ENCODE data around the gene MUC6. TPM values are rescaled to one million over a fixed set of nuclear protein-coding genes. Genes with fewer than 3 reads are reported as not detected.

The MUC6 gene
- total and polyA plus RNA-seq, 2 of the 8 experiments (the other 6 are each of a cell fraction or from before 2014, with no cell fraction given): not detected

GRCh38 chr11:1067812-1068496 is 31.4 kb upstream of the MUC6 start:
- Histone ChIP-seq H3K9ac (replicated peaks in 1 of 4; ENCODE audit: extremely low read depth in 1 of 4, low read depth in 3 of 4, low read length in 3 of 4) (no peak overlapping the region), H3K23me2 (ENCODE audit: low read depth, low read length) (peaks cover 6% of the 10 kb centered on the region; the same call in 1 of the 2 replicates), H3K18ac (ENCODE audit: extremely low read depth, low read length) (no peak overlapping the region), H3K79me1 (ENCODE audit: low read depth, low read length) (no peaks in the 10 kb centered on the region), H3K27me3 (replicated peaks in 1 of 4; ENCODE audit: control insufficient read depth in 3 of 4, extremely low read depth in 1 of 4, insufficient read depth in 3 of 4, low read length in 3 of 4) (peaks cover 0 to 2% (median 0%) of the 10 kb centered on the region in 4 experiments; a peak in 1 of 7 replicates), H3K27ac (ENCODE audit: low read depth, low read length) (no peak overlapping the region), H2AFZ (ENCODE audit: low read length) (no peak overlapping the region), H2BK120ac (replicated peaks; ENCODE audit: low read depth, low read length) (no peak overlapping the region), H4K91ac (replicated peaks; ENCODE audit: insufficient read length, low read length) (no peak overlapping the region), H3K23ac (ENCODE audit: insufficient read length) (no peak overlapping the region), H3K14ac (ENCODE audit: insufficient read length) (no peak overlapping the region), H3K4me2 (ENCODE audit: insufficient read depth in 1 of 2, low read depth in 2 of 2, low read length in 2 of 2) (no peak overlapping the region), H4K5ac (ENCODE audit: insufficient read length, low read depth, low read length) (no peak overlapping the region), H2BK5ac (ENCODE audit: low read depth, low read length) (no peak overlapping the region), H3K56ac (replicated peaks; ENCODE audit: insufficient read length, low read depth, low read length) (no peak overlapping the region), H4K20me1 (replicated peaks in 1 of 2; ENCODE audit: control insufficient read depth in 1 of 2, insufficient read depth in 2 of 2, low read length in 2 of 2) (peaks cover 0 to 2% of the 10 kb centered on the region in 2 experiments), H3K4ac (replicated peaks; ENCODE audit: insufficient read length, low read depth, low read length) (no peak overlapping the region), H3K79me2 (ENCODE audit: control insufficient read depth in 1 of 2, insufficient read depth in 2 of 2, low read length in 2 of 2) (no peaks in the 10 kb centered on the region), H2AK5ac (ENCODE audit: low read depth, low read length) (no peak overlapping the region), H2BK20ac (ENCODE audit: low read length) (no peak overlapping the region), H4K8ac (ENCODE audit: extremely low read depth, insufficient read depth, low read length) (no peak overlapping the region), H2BK15ac (ENCODE audit: low read length) (no peak overlapping the region), H3K4me3 (ENCODE audit: extremely low read depth in 1 of 4, insufficient read depth in 2 of 4, low read depth in 3 of 4, low read length in 4 of 4) (no peak overlapping the region), H3K36me3 (ENCODE audit: control insufficient read depth in 2 of 4, insufficient read depth in 4 of 4, low read length in 3 of 4) (no peaks in the 10 kb centered on the region), H3K9me3 (ENCODE audit: insufficient read depth in 2 of 2, low read depth in 1 of 2, low read length in 1 of 2) (no peaks in the 10 kb centered on the region), H3K4me1 (replicated peaks in 1 of 4; ENCODE audit: control insufficient read depth in 3 of 4, insufficient read depth in 4 of 4, low read length in 3 of 4) (no peaks in the 10 kb centered on the region), H2BK12ac (ENCODE audit: low read depth, low read length) (no peak overlapping the region)
- WGBS, 2 experiments (ENCODE audit: extremely low coverage in 1 of 2, insufficient coverage in 1 of 2, insufficient read length in 1 of 2, insufficient replicate concordance in 2 of 2, low coverage in 1 of 2, low lambda C conversion rate in 2 of 2, missing lambda C conversion rate in 1 of 2): 81% methylated on average over 8 of the region's 8 CpGs; no CpG with 5 or more reads in 1 of the 2 experiments
- DNase-seq (ENCODE audit: low read depth in 1 of 2, low spot score in 2 of 2) (no peak), FAIRE-seq (no peak)
- POLR2A ChIA-PET (ENCODE audit: partially characterized antibody): no interaction called here
- CTCF ChIA-PET (ENCODE audit: partially characterized antibody): interaction anchor here (1.0 to 1.2 kb wide), 2 partner anchors 87 to 320 kb away, joined by 3 read pairs; no protein-coding TSS in a partner anchor
- TF ChIP-seq HDAC6 (IDR thresholded peaks at IDR 0.05; ENCODE audit: low read depth, low read length) (no peak), TAF7 (optimal IDR thresholded peaks at IDR 0.05; ENCODE audit: borderline replicate concordance, low read depth, low read length) (no peak), CHD1 (IDR thresholded peaks at IDR 0.05; ENCODE audit: low read depth, low read length) (no peak), GTF2F1 (IDR thresholded peaks at IDR 0.05; ENCODE audit: borderline replicate concordance, low read depth, low read length) (no peak), POLR2AphosphoS5 (IDR thresholded peaks at IDR 0.05; ENCODE audit: low read depth, low read length) (no peak), KDM1A (IDR thresholded peaks at IDR 0.05; ENCODE audit: borderline replicate concordance, low read length) (no peak), CTBP2 (IDR thresholded peaks at IDR 0.05; ENCODE audit: borderline replicate concordance, insufficient read depth, insufficient read length, low read length) (no peak), NRF1 (IDR thresholded peaks at IDR 0.05; ENCODE audit: low read depth, low read length) (no peak), CHD2 (IDR thresholded peaks at IDR 0.05; ENCODE audit: low read length) (no peak), KDM4A (IDR thresholded peaks at IDR 0.05; ENCODE audit: low read depth, low read length, severe bottlenecking) (no peak)
- TF ChIP-seq, protein P1, sequence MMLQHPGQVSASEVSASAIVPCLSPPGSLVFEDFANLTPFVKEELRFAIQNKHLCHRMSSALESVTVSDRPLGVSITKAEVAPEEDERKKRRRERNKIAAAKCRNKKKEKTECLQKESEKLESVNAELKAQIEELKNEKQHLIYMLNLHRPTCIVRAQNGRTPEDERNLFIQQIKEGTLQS (IDR thresholded peaks at IDR 0.05; ENCODE audit: insufficient read depth, low read depth, low read length): no peak

Measured in H1 (cell line).